T1000 (cell line): Measurements from ENCODE around the gene FLOT1.
"Not testable (repeated sequence)": the region's sequence is repeated elsewhere in the genome, so short reads cannot be mapped to it uniquely, and the experiment has no call there.

Source experiments
- DNase-seq: peaks from one replicate; lab custom pipeline; 2025; ENCODE audit warnings: mixed read lengths; lab: John Stamatoyannopoulos, UW

Gene FLOT1

GRCh38 chr6:30767158-30767943 lies 24.9 kb upstream of the FLOT1 start:
- no peak for DNase-seq

DNA sequence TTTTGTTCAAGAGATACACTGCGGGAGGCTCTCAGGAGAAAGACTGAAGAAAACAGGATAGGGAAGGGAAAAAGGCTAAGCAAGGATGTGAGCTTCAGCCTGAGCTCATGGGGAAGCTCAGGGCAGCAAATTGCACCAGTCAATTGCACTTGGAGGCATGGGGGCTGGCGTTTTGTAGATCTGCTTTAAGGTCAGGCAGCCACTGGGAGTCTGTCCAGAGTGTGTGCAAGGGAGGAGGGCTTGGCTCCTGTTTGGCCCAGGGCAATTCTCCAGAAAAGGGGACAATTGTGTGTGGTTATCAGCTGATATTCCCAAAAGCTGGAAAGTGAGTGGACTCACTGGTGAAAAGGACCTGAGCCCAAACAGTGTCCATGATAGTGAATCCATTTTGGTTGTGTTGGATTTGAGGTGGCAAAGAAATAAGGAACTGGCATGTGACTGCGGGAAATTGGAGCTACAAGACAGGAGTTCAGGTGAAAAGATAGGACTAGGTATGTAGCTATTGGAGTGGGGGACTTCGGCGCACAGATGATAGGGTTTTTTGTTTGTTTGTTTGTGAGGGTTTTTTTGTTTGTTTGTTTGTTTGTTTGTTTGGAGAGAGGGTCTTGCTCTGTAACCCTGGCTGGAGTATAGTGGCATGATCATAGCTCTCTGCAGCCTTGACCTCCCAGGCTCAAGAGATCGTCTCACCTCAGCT lies 24.1 kb upstream of the FLOT1 start:
- DNase-seq = no peak

- DNase-seq = not testable (repeated sequence)
Measured at GRCh38 chr6:30765495-30765894, 23.0 kb upstream of the FLOT1 start.

GRCh38 chr6:30764490-30765043 lies 22.1 kb upstream of the FLOT1 start:
- not testable (repeated sequence) for DNase-seq

DNA sequence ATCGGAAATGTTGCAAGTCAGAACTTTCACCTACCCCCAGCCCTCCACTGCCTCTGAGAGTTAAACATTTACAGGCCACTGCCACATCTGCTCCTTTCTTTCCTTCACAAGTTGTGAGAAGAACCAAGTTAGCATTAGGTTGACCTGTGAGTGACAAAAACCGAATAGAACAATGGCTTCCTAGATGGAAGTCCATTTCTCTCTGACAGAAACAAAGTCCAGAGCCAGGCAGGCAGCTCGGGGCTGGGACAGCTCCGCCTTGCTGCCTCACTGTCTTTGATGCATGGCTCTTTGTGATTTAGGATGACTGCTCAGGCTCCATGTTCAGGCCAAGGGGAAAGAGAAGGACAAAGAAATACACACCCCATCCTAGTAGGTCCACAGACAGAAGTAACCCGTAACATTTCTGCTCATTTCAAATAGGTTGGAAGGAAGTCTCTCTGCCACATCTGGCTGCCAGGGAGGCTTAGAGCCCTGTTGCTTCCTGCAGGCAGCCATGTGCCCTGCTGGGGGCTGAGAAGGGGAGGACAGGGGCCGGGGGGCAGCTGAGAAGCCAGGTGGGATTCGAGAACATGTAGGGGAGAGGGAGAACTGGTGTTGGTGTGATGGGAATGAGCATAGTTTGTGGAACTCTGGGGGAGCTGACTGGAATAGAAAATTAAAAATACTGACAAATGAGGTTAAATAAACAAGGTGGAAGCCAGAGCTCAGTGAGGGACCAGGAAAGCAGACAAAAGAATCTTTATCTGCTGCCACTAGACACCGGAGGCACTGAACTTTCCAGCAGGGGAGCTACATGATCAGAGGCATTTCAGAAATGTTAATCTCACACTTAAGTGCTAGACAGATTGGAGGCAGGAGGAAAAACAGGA lies 21.4 kb upstream of the FLOT1 start:
- no peak for DNase-seq

DNA sequence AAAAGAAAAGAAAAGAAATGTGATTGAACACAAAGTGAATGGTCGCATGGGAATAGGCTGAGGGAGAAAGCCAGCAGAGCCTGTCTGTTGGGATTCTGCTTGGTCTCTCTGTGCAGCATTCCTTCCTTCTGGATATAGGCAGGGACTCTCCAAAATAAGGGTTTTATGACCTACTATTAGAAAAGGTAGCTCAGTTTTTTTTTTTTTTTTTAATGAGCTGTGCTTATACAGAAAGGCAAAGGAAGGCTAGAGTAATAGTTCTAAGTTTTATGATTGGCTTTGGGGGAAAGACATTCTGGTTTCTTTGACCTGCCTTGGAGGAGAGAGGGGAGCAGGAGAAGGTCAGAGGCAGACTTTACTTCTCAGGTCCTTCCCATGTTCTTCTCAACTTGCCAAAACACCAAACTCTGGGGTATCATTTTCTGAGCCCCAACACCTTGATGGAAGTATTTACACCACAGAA lies 20.7 kb upstream of the FLOT1 start:
- DNase-seq = no peak

DNA sequence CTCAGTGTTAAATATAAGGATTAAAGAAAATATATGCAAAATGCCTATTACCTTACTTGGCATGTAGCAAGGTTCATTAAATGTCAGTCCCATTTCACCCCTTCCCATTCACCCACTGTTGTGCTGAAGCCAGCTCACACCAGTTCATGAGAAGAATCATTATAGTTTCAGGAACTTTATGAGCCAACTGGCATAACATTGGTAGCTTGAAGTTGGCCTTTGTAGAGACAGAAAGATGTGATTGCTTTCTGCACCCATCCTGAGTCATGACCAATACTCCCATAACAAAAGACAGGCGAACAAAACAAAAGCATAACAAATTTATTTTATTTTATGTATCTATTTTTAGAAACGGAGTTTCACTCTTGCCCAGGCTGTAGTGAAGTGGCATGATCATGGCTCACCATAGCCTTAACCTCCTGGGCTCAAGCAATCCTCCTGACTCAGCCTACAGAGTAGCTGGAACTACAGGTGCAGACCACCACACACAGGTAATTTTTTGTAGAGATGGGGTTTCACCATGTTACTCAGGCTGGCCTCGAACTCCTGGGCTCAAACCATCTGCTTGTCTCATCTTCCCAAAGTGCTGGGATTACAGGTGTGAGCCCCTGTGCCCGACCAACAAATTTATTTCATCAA lies 19.4 kb upstream of the FLOT1 start:
- no peak for DNase-seq

DNA sequence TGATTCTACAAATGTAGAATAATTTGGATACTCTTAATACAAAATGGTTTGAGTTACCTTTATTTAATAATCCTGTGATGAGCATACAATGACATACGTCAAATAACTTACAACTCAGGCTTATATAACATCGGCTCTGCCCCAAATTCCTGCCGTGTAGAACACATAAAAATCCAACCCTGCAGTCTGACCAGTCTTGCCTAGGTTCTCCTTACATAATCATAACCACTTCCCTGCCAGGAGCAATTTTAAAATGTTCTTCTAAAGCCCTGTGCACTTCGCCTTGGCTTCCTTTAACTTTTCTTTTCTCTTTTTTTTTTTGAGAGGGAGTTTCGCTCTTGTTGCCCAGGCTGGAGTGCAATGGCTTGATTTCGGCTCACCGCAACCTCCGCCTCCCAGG lies 18.1 kb upstream of the FLOT1 start:
- DNase-seq = no peak

DNA sequence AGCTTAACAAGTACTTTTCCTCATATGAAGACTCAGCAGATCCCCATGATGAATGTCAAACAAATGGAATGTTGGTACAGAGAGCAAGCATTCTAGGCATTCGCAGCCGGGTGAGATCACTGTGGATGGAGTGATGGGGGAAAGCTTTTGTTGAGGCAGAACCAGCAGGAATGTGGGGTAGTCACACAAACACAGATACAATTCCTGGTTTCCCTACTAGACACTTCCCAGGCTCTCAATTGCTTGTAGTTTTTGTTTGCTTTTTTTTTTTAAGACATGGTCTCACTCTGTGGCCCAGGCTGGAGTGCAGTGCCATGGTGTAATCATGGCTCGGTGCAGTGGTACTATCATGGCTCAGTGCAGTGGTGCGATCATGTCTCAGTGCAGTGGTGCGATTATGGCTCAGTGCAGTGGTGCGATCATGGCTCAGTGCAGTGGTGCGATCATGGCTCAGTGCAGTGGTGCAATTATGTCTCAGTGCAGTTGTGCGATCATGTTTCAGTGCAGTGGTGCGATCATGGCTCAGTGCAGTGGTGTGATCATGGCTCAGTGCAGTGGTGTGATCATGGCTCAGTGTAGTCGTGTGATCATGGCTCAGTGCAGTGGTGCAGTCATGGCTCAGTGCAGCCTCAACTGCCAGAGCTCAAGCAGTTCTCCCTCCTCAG lies 17.2 kb upstream of the FLOT1 start:
- DNase-seq = peak; percentile 50

GRCh38 chr6:30757261-30757904 lies 14.9 kb upstream of the FLOT1 start:
- no peak for DNase-seq

DNA sequence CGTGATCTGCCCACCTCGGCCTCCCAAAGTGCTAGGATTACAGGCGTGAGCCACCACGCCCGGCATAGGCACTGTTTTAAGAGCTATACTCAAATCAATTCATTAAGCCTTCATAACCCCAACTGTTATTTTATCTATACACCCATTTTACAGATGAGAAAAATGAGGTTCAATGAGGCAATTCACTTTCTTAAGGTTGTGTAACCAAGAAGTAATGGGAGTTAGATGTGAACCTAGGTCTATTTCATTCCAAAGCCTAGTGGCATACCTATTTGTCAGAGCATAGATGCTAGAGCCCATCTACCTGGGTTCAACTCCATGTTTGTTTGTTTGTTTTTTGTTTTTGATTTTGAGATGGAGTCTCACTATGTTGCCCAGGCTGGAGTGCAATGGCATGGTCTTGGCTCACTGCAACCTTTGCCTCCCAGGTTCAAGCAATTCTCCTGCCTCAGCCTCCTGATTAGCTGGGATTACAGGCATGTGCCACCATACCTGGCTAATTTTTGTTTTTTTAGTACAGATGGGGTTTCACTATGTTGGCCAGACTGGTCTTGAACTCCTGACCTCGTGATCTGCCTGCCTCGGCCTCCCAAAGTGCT lies 14.0 kb upstream of the FLOT1 start:
- not testable (repeated sequence) for DNase-seq

GRCh38 chr6:30754631-30755030 lies 12.1 kb upstream of the FLOT1 start:
- no peak for DNase-seq

GRCh38 chr6:30752157-30752927 lies 9.9 kb upstream of the FLOT1 start:
- DNase-seq = peak; percentile 100

DNA sequence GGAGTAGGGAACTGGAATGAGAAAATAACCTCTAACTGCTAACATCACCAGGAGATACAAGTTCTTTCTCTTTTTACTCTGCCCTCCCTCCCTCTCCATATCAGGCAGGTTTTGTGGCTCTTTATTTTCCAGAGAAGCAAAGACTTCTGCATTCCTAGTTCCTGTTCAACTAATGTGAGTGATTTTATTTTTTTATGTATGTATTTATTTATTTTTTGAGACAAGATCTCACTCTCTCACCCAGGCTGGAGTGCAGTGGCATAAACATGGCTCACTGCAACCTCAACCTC lies 7.8 kb upstream of the FLOT1 start:
- no peak for DNase-seq

DNA sequence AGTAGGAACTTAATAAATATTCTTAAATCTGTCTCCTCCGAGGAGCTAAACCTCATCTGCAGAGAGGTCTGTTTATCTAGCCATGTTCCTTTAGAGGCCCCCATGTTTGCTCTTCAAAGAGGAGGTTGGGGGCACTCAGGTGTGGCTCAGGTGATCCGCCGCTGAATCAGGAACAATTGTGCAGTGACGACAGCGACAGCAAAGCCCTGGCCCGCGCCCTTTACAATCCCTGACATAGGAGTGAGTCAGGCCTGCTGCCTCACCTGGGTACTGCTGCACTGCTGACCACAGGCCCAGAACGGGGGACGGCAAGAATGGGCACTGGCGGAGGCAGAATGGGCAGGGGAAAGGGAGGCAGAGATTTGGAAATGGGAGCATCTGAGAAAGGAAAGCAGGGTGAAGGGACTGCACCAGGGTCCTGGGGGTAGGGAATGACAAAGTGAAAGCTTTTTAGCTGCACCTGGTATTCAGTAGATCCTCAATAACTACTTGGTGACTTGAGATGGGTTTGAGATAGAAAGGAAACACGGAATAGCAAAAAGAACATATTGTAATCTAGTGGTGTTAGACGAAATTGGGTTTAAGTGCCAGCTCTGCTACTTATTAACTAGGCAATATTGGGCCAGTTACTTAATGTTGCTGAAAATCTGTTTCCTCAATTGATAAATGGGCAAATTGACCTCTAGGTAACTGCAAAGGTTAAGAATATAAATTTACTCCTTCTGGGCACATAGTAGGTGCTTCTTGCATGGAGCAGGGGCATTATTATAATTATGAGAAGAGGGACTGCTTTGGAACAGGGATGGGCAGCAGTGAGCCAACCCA lies 7.3 kb upstream of the FLOT1 start:
- DNase-seq = no peak

DNA sequence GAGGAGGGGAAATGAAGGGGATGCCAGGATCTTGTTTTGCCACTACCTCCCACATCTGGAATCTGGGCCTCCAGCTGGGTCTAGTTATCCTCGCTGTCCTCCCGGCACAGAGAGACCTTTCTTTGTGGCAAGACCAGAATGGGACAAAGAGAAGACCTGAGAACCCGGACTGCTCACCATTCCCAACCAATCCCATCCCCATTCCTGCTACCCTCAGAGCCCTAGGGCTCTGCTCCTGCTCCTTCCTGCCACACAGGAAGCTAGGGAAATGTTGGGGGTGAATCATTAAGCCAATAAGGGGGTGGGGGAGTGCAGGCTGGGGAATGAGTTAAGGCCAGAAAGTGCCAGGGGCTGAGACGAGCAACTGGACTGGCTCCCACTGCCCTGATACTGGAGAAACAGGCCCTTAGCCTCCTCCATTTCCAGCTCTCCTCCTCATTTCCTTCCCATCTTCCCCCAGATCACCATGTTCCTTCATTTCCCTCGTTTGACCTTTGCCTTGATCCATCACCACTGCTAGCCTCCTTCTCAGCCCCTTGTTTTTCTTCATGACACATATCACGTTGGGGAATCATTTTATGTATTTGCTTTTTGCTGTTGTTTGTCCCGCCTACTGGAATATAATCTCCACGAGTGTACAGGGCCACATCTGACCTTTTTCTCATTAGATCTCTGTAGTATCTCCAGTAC lies 6.5 kb upstream of the FLOT1 start:
- DNase-seq = no peak

DNA sequence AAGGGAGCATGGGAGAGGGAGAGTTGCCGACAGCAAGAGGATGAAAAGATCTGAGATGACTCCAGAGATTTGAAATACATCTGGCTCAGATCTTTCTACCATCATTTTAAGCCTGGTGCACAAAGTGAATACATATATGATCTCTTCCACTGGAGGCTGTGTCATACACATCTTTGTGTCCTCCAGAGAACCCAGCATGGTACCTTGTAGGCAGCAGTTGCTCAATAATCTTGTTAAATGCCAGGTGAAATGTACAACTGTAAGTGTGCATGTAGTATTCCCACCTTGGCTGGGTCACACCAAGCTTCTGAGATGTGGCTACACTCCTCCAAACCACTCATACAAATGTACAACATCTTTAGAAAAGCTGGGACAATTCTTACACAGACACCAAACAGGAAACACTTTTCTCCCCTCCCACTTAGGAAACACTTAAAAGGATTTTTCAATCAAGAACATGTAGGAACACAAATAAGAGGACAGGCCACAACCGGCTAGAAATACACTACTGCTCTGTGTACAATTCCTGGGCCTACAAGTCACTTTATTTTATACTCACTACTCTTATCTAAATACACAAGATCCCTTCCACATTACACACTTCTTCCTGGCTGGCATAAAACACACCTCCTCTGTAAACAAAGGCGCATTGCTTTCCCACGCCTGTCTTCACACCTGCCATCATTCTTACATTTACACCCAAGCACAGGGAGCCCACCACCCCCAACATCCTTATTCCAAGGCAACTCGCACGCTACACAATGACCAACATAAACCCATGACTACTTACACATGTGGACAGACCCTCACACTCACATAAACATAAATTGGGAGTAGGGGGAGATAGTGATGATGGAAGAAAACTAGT lies 5.6 kb upstream of the FLOT1 start:
- DNase-seq = no peak
